ENCODE data around the gene STEAP3. TPM values are rescaled to one million over a fixed set of nuclear protein-coding genes. Genes with fewer than 3 reads are reported as not detected.
"Not testable (repeated sequence)": the region's sequence is repeated elsewhere in the genome, so short reads cannot be mapped to it uniquely, and the experiment has no call there.

Gene STEAP3
- total and polyA plus RNA-seq, 2 donors (not counting 3 experiments of a cell fraction or from before 2014, with no cell fraction given) = 8.6 to 17.4 TPM

- H3K36me3 ChIP-seq (ENCODE audit: control insufficient read depth in 2 of 2, extremely low read depth in 1 of 2, insufficient read depth in 2 of 2, low read length in 2 of 2) = no peaks in the 10 kb centered on the region
- no peaks in the 10 kb centered on the region for H3K27me3 ChIP-seq (ENCODE audit: control insufficient read depth in 2 of 2, insufficient read depth in 2 of 2, low read length in 2 of 2)
- no peak overlapping the region for H3K4me3 ChIP-seq (replicated peaks in 1 of 3; ENCODE audit: insufficient read depth in 1 of 3, low read depth in 1 of 3, low read length in 3 of 3)
- no peak overlapping the region for H2AFZ ChIP-seq (ENCODE audit: low read depth, low read length)
- no peaks in the 10 kb centered on the region for H3K9me1 ChIP-seq (replicated peaks; ENCODE audit: control insufficient read depth, extremely low read depth, insufficient read depth, low read length)
- no peak overlapping the region for H3K27ac ChIP-seq (ENCODE audit: insufficient read depth, low read depth, low read length)
- DNase-seq (ENCODE audit: low read depth, low spot score) (no peak), FAIRE-seq (no peak)
- ChIA-PET CTCF (interaction anchor here (1.4 to 4.6 kb wide), 2 partner anchors 10 to 386 kb away, joined by 3 to 42 read pairs; no protein-coding TSS in a partner anchor), POLR2A (no interaction called here)
- no peak overlapping the region for H3K9ac ChIP-seq (replicated peaks; ENCODE audit: extremely low read depth, insufficient read depth, low read length)
- no peaks in the 10 kb centered on the region for H3K4me1 ChIP-seq (ENCODE audit: control insufficient read depth, extremely low read depth, insufficient read depth, low read length)
- no peaks in the 10 kb centered on the region for H3K79me2 ChIP-seq (ENCODE audit: control insufficient read depth, insufficient read depth, low read length)
- intact Hi-C loops (cut with micrococcal nuclease) (loop anchor here (10.0 kb wide), 1 partner anchor 253 kb away; no protein-coding TSS in a partner anchor), dilution Hi-C loops (cut with MboI; ENCODE audit: extremely low pct_ligation_motif_present, low sequenced_read_pairs) (no loop called here)
- H3K4me2 ChIP-seq (ENCODE audit: insufficient read depth, low read length) = no peak overlapping the region
- TF ChIP-seq JUN (IDR thresholded peaks at IDR 0.05; ENCODE audit: borderline replicate concordance, insufficient read depth, insufficient read length, low read depth) = no peak
- no peaks in the 10 kb centered on the region for H3K9me3 ChIP-seq (replicated peaks; ENCODE audit: control insufficient read depth, insufficient read depth, low read length)
- H4K20me1 ChIP-seq (replicated peaks; ENCODE audit: control insufficient read depth, extremely low read depth, insufficient read depth, low read length) = no peaks in the 10 kb centered on the region
- no TSS peak for BruUV-seq (replicated peaks)
These were observed 44.0 kb downstream of the STEAP3 start for GRCh38 chr2:119267604-119268003.

DNA sequence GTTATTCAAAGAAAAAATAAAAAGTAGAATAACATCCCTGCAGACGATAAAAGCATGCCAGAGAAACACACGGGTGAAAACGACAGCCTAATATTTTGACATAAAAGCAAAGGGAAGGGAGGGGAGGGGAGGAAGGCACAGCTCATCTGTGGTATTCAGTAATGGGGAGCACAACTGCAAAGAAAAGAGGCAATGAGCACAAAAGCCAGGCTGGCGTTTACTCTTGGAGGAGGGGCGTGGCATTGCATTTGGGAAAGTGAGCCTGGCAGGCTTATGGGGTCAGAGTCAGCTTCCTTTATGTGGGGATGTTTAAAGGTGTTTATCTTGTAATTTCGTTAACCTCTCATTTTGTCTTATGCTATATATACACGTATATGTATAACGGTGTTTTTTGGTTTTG lies 53.2 kb downstream of the STEAP3 start:
- no peaks in the 10 kb centered on the region for H3K4me1 ChIP-seq (ENCODE audit: control insufficient read depth, extremely low read depth, insufficient read depth, low read length)
- no peak for DNase-seq (ENCODE audit: low read depth, low spot score)
- TF ChIP-seq POLR2A (IDR thresholded peaks at IDR 0.05; ENCODE audit: low read depth, low read length) (no peak), GATA2 (IDR thresholded peaks at IDR 0.05; ENCODE audit: insufficient read depth, insufficient read length, low read depth, low read length) (no peak), MYC (IDR thresholded peaks at IDR 0.05; ENCODE audit: low read depth, low read length) (no peak)
- TF ChIP-seq, protein P1, sequence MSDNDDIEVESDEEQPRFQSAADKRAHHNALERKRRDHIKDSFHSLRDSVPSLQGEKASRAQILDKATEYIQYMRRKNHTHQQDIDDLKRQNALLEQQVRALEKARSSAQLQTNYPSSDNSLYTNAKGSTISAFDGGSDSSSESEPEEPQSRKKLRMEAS (IDR thresholded peaks at IDR 0.05; ENCODE audit: insufficient read depth, insufficient read length) = no peak
- no peaks in the 10 kb centered on the region for H3K36me3 ChIP-seq (ENCODE audit: control insufficient read depth in 2 of 2, extremely low read depth in 1 of 2, insufficient read depth in 2 of 2, low read length in 2 of 2)
- H3K27ac ChIP-seq (ENCODE audit: insufficient read depth, low read depth, low read length) = no peak overlapping the region
- no peak overlapping the region for H2AFZ ChIP-seq (ENCODE audit: low read depth, low read length)
- H3K4me2 ChIP-seq (ENCODE audit: insufficient read depth, low read length) = no peak overlapping the region
- H3K9me1 ChIP-seq (replicated peaks; ENCODE audit: control insufficient read depth, extremely low read depth, insufficient read depth, low read length) = no peaks in the 10 kb centered on the region
- FAIRE-seq = no peak
- no peaks in the 10 kb centered on the region for H3K9me3 ChIP-seq (replicated peaks; ENCODE audit: control insufficient read depth, insufficient read depth, low read length)
- intact Hi-C loops (cut with micrococcal nuclease) = no loop called here
- H3K79me2 ChIP-seq (ENCODE audit: control insufficient read depth, insufficient read depth, low read length) = no peaks in the 10 kb centered on the region
- H4K20me1 ChIP-seq (replicated peaks; ENCODE audit: control insufficient read depth, extremely low read depth, insufficient read depth, low read length) = no peaks in the 10 kb centered on the region
- no peak overlapping the region for H3K9ac ChIP-seq (replicated peaks; ENCODE audit: extremely low read depth, insufficient read depth, low read length)
- no TSS peak for BruUV-seq (replicated peaks)
- no peak overlapping the region for H3K4me3 ChIP-seq (replicated peaks in 1 of 3; ENCODE audit: insufficient read depth in 1 of 3, low read depth in 1 of 3, low read length in 3 of 3)
- peaks cover 0 to 2% of the 10 kb centered on the region in 2 experiments for H3K27me3 ChIP-seq (ENCODE audit: control insufficient read depth in 2 of 2, insufficient read depth in 2 of 2, low read length in 2 of 2)
- POLR2A ChIA-PET = no interaction called here
- dilution Hi-C loops (cut with MboI; ENCODE audit: extremely low pct_ligation_motif_present, low sequenced_read_pairs) = no loop called here
- CTCF ChIA-PET = interaction anchor here (0.7 kb wide), 1 partner anchor 14 kb away, joined by 3 read pairs; no protein-coding TSS in a partner anchor

DNA sequence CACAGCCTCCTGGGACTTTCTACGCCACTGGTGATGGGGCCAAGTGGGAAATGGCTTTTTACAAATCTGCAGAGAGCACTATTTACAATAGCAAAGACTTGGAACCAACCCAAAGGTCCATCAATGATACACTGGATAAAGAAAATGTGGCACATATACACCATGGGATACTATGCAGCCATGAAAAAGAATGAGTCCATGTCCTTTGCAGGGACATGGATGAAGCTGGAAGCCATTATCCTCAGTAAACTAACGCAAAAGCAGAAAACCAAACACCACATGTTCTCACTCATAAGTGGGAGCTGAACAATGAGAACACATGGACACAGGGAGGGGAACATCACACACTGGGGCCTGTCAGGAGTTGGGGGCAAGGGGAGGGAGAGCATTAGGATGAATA lies 54.8 kb downstream of the STEAP3 start:
- dilution Hi-C loops (cut with MboI; ENCODE audit: extremely low pct_ligation_motif_present, low sequenced_read_pairs); H3K4me1 ChIP-seq (ENCODE audit: control insufficient read depth, extremely low read depth, insufficient read depth, low read length); H3K9ac ChIP-seq (replicated peaks; ENCODE audit: extremely low read depth, insufficient read depth, low read length); CTCF ChIA-PET; H3K27ac ChIP-seq (ENCODE audit: insufficient read depth, low read depth, low read length); H3K4me3 ChIP-seq (replicated peaks in 1 of 3; ENCODE audit: insufficient read depth in 1 of 3, low read depth in 1 of 3, low read length in 3 of 3); H3K27me3 ChIP-seq (ENCODE audit: control insufficient read depth in 2 of 2, insufficient read depth in 2 of 2, low read length in 2 of 2); H2AFZ ChIP-seq (ENCODE audit: low read depth, low read length); H3K9me3 ChIP-seq (replicated peaks; ENCODE audit: control insufficient read depth, insufficient read depth, low read length); H3K4me2 ChIP-seq (ENCODE audit: insufficient read depth, low read length); H3K79me2 ChIP-seq (ENCODE audit: control insufficient read depth, insufficient read depth, low read length); intact Hi-C loops (cut with micrococcal nuclease); POLR2A ChIA-PET; H3K9me1 ChIP-seq (replicated peaks; ENCODE audit: control insufficient read depth, extremely low read depth, insufficient read depth, low read length); H4K20me1 ChIP-seq (replicated peaks; ENCODE audit: control insufficient read depth, extremely low read depth, insufficient read depth, low read length); H3K36me3 ChIP-seq (ENCODE audit: control insufficient read depth in 2 of 2, extremely low read depth in 1 of 2, insufficient read depth in 2 of 2, low read length in 2 of 2); DNase-seq (ENCODE audit: low read depth, low spot score); BruUV-seq (replicated peaks); FAIRE-seq: not testable (repeated sequence)
